K562 (cell line): ENCODE measurements around the gene ELP1. TPM values are rescaled to one million over a fixed set of nuclear protein-coding genes. Genes with fewer than 3 reads are reported as not detected.
A peak's percentile ranks its signal among the peaks of the same experiment; 100 is the strongest.

Source experiments
- BRD4 ChIP-seq: fragments of 200-600 bp; sonication (generic); IDR thresholded peaks from 2 replicates; pipeline ENCODE4 v1.6.1; 2017; ENCODE audit warnings: inconsistent platforms
- FOXK1 ChIP-seq: sonication (generic); formaldehyde crosslinking; IDR thresholded peaks from 2 replicates; pipeline ENCODE4 v1.8.0; 2022; ENCODE audit warnings: missing genetic modification reagents, mild to moderate bottlenecking, borderline replicate concordance
- GATA2 ChIP-seq: sonication (generic); formaldehyde crosslinking; IDR thresholded peaks from 2 replicates; pipeline ENCODE4 v1.4.0; 2020; ENCODE audit warnings: mild to moderate bottlenecking, missing genetic modification reagents
- HCFC1 ChIP-seq: IDR thresholded peaks from 2 replicates; pipeline ENCODE4 v1.6.1; 2012; ENCODE audit warnings: low read depth, low read length, improper control_type of control experiment
- HDAC3 ChIP-seq: fragments of 450-650 bp; IDR thresholded peaks from 2 replicates; pipeline ENCODE4 v1.6.1; 2018; ENCODE audit warnings: borderline replicate concordance, mild to moderate bottlenecking, moderate library complexity; ENCODE audit not compliant: partially characterized antibody
- MTA3 ChIP-seq: fragments of 450-650 bp; formaldehyde crosslinking; IDR thresholded peaks from 2 replicates; pipeline ENCODE4 v1.6.1; 2017; ENCODE audit warnings: mild to moderate bottlenecking, borderline replicate concordance
- NR2F6 ChIP-seq: fragments of 450-650 bp; formaldehyde crosslinking; IDR thresholded peaks from 2 replicates; pipeline ENCODE4 v1.4.0; 2020; ENCODE audit warnings: mild to moderate bottlenecking
- POLR2B ChIP-seq: fragments of 450-650 bp; IDR thresholded peaks from 2 replicates; pipeline ENCODE4 v1.6.1; 2018; ENCODE audit warnings: low read depth; ENCODE audit not compliant: partially characterized antibody
- SP2 ChIP-seq: IDR thresholded peaks from 2 replicates; pipeline ENCODE4 v1.6.1; 2011; ENCODE audit warnings: mild to moderate bottlenecking, low read depth, low read length, moderate library complexity; ENCODE audit not compliant: poor library complexity, severe bottlenecking; ENCODE audit errors: extremely low read depth
- SPI1 ChIP-seq: IDR thresholded peaks from 2 replicates; pipeline ENCODE4 v1.6.1; 2011; ENCODE audit warnings: low read depth, low read length, control low read depth, borderline replicate concordance
- TAF7 ChIP-seq: fragments of 450-650 bp; IDR thresholded peaks from 2 replicates; pipeline ENCODE4 v1.6.1; 2016; ENCODE audit warnings: missing genetic modification characterization, missing compliant biosample characterization
- THRA ChIP-seq: fragments of 450-650 bp; IDR thresholded peaks from 2 replicates; pipeline ENCODE4 v1.6.1; 2017; ENCODE audit warnings: mild to moderate bottlenecking, moderate library complexity
- XRCC3 ChIP-seq: fragments of 450-650 bp; IDR thresholded peaks from 2 replicates; pipeline ENCODE4 v1.6.1; 2017; ENCODE audit warnings: mild to moderate bottlenecking, moderate library complexity
- ZBTB40 ChIP-seq, 2 experiments: fragments of 450-650 bp in 1 of 2; sonication (generic) in 1 of 2; formaldehyde crosslinking in 1 of 2; IDR thresholded peaks; 2 replicates each; pipeline versions ENCODE4 v1.7.1 to v1.9.0; 2016 to 2022; ENCODE audit warnings: inconsistent platforms in 1 of 2, mild to moderate bottlenecking in 1 of 2, missing genetic modification reagents in 1 of 2
- ZFP30 ChIP-seq: fragments of 250-450 bp; sonication (Bioruptor Pico); IDR thresholded peaks from 2 replicates; pipeline ENCODE4 v1.8.0; 2022; ENCODE audit warnings: moderate library complexity, mild to moderate bottlenecking, inconsistent platforms, borderline replicate concordance
- ZNF143 ChIP-seq: sonication (generic); formaldehyde crosslinking; IDR thresholded peaks from 2 replicates; pipeline ENCODE4 v1.9.0; 2022; ENCODE audit warnings: mild to moderate bottlenecking, missing genetic modification reagents
- ZNF253 ChIP-seq: fragments of 250-450 bp; sonication (Bioruptor Pico); conservative IDR thresholded peaks from 2 replicates; pipeline ENCODE4 v1.6.1; 2021; ENCODE audit warnings: mild to moderate bottlenecking
- ZNF780A ChIP-seq: fragments of 250-450 bp; sonication (Bioruptor Pico); IDR thresholded peaks from 2 replicates; pipeline ENCODE4 v1.5.0; 2021; ENCODE audit warnings: mild to moderate bottlenecking
- ZSCAN32 ChIP-seq: fragments of 450-650 bp; formaldehyde crosslinking; IDR thresholded peaks from 2 replicates; pipeline ENCODE4 v1.4.0; 2020; ENCODE audit warnings: mild to moderate bottlenecking, moderate library complexity
- polyA plus RNA-seq, 8 experiments: library from polyadenylated mRNA; depleted of rRNA in 4 of 8; stranded (reverse) in 5 of 8; unstranded in 3 of 8; fragments of >200 nt; fragmentation: Nextera tagmentation in 2 of 8; fragmentation: Illumina TruSeq in 1 of 8; extraction: Ambion mirVana in 2 of 8; extraction: Trizol in 1 of 8; gene quantifications; 2 replicates each; pipeline versions ENCODE4 v1.2.1 to v1.2.3, GENCODE V29; 2011 to 2014; ENCODE audit warnings: inconsistent platforms in 1 of 8, missing spikeins in 1 of 8
- total RNA-seq, 7 experiments: library from RNA; depleted of rRNA in 6 of 7; stranded (reverse); fragments of >200 nt in 6 of 7; fragmentation: Illumina TruSeq in 2 of 7; extraction: Trizol in 2 of 7; gene quantifications; 2 replicates each; pipeline versions ENCODE4 v1.2.1 to v1.2.3, GENCODE V29; 2011 to 2021; ENCODE audit warnings: low replicate concordance in 1 of 7

The ELP1 gene
- total and polyA plus RNA-seq, 9 of the 15 experiments (the other 6 are each of a cell fraction or from before 2014, with no cell fraction given), result 17.0 to 48.6 (median 39.7) TPM

GRCh38 chr9:108934323-108934893 lies 484 bp upstream of the ELP1 start, which contains the start of gene ABITRAM (continued):
- TF ChIP-seq ZBTB40 (IDR thresholded peaks at IDR 0.05) (peak; percentile 88), ZBTB40 (CRISPR knock-in tag; IDR thresholded peaks at IDR 0.05) (no peak), SP2 (no peak), GATA2 (CRISPR knock-in tag) (no peak), HDAC3 (no peak), TAF7 (tag) (no peak), XRCC3 (no peak), THRA (no peak), ZNF143 (no peak), ZNF253 (no peak), SPI1 (peak; percentile 32), ZNF780A (CRISPR knock-in tag) (no peak), HCFC1 (no peak; the same call in 1 of the 2 replicates), FOXK1 (no peak), BRD4 (no peak), ZFP30 (no peak), MTA3 (no peak; the same call in 1 of the 2 replicates), NR2F6 (peak; percentile 53; the same call in 1 of the 2 replicates), POLR2B (no peak), ZSCAN32 (CRISPR knock-in tag) (no peak)
